Caki2 (cell line): Measurements from ENCODE around the gene SPARC. TPM values are rescaled to one million over a fixed set of nuclear protein-coding genes. Genes with fewer than 3 reads are reported as not detected.
"Not testable (repeated sequence)": the region's sequence is repeated elsewhere in the genome, so short reads cannot be mapped to it uniquely, and the experiment has no call there.

Experiments
- DNase-seq: peaks from one replicate; pipeline ENCODE4 v3.0.0-alpha.2; 2015; ENCODE audit warnings: low read depth
- in situ Hi-C: cut with HindIII; loops from 2 replicates; pipeline ENCODE4 v1.10.0; 2016; ENCODE audit warnings: low sequenced_read_pairs, low pct_unique_long_range_greater_than_20kb, mixed read lengths
- total RNA-seq: library from RNA; depleted of rRNA; stranded (reverse); fragments of >200 nt; shearing (Covaris generic); gene quantifications from 2 replicates; pipeline ENCODE4 v1.2.3, GENCODE V29; 2014; ENCODE audit warnings: low replicate concordance

Gene SPARC
- total RNA-seq, 1 experiment from 2014 or later: 111 TPM

DNA sequence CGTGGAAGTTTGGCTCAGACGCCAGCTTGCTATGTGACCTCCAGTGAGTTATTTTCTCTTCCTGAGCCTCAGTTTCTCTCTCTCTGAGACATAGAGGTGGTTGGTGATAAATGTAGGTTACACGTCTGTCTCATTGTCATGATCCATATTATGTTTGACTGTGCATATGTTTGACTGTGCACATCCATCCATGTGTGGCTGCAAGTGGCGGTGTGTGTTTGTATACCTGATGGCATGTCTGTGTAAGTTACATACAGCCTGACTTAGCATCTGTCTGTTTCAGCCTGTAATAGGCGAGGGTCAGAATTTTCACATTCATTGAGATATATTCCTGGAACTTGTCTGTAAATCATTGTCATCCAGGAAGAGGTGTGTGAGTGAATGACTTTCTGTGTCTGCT, 3.3 kb downstream of the SPARC start:
- no peak for DNase-seq

GRCh38 chr5:151682751-151683331, 3.9 kb downstream of the SPARC start:
- no peak for DNase-seq
- in situ Hi-C loops: no loop called here

More for the DNA sequence above, 3.3 kb downstream of the SPARC start:
- in situ Hi-C loops: no loop called here

- no peak for DNase-seq
- in situ Hi-C loops: no loop called here
These were observed 4.5 kb downstream of the SPARC start for GRCh38 chr5:151682240-151682639.

DNA sequence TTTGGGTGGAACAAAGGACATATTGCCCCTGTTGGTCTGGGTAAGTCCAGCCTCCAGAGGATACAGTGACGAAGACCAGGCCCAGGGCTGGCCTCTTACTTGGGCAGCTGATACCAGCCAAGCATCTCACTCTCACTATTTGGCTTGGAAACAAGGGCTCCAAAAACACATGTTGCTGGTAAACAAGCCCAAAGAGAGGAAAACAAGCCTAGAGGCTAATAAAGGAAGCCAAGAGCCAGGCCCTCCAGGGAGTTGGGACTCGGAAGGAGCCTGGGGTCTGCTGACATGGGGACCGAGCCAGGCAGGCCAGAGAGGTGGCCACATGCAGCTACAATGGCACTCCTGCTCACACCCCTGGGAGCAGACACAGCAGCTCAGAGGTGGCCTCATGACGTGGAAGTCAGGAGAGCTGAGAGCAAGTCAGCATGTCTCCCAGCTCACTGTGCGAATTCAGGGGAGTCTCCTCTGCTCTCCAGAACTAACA, 5.7 kb downstream of the SPARC start:
- in situ Hi-C loops: no loop called here
- DNase-seq: no peak

DNA sequence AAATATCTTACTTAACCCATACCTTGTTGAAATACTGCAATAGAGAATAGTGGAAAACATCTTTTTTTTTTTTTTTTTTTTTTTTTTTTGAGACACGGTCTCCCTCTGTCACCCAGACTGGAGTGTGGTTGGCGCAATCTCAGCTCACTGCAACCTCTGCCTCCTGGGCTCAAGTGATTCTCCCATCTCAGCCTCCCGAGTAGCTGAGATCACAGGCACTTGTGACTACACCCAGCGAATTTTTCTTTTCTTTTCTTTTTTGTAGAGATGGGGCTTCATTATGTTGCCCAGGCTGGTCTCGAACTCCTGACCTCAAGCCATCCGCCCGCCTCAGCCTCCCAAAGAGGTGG, 6.6 kb downstream of the SPARC start:
- DNase-seq, in situ Hi-C loops: not testable (repeated sequence)

- in situ Hi-C loops: no loop called here
- DNase-seq: no peak
These were observed 7.1 kb downstream of the SPARC start for GRCh38 chr5:151679421-151680155.

DNA sequence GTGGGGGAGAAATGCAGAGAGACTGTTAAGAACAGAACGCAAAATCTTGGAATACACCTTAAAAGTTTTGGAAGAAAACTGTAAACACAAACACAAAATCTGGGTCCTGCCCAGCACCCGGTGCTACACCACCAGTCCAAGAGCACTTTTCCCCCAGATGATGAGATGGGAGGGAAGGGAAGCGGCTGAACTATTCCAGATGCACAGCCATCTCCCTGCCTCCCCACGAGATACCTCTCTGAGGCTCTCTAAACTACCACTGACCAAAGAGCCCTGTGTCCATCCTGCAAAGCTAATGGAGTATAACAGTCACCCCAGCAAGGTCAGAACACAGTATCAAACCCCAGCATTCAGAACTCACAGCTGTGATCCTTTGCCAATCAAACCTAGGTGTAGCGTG, 8.0 kb downstream of the SPARC start:
- in situ Hi-C loops: no loop called here
- DNase-seq: no peak

- in situ Hi-C loops: no loop called here
- DNase-seq: no peak
These were observed 8.8 kb downstream of the SPARC start for GRCh38 chr5:151677776-151678545.

DNA sequence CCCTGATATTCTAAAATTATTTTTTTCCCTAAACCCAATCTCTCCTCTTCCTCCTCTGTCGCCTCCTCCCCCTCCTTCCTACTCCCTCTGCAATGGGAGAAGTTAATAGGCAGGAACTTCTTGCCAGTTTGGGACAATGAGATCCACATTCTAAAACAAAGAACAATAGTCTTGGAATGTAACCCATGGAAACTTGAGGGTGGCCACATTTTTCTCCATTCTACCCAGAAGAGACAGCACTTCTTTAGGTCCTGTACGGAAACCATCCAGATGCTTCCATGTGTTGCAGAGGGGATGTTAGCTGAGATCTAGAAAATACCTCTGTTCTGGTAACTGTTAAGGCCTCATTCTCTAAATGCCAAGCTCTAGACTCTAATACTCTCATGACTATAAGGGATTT, 10.0 kb downstream of the SPARC start:
- in situ Hi-C loops: no loop called here
- no peak for DNase-seq

- no peak for DNase-seq
These were observed 10.4 kb downstream of the SPARC start for GRCh38 chr5:151676314-151676712.

GRCh38 chr5:151675611-151676313, 11.0 kb downstream of the SPARC start:
- DNase-seq: no peak
- in situ Hi-C loops: no loop called here

More at GRCh38 chr5:151676314-151676712, 10.4 kb downstream of the SPARC start:
- in situ Hi-C loops: no loop called here

- DNase-seq: no peak
- in situ Hi-C loops: no loop called here
These were observed 11.8 kb downstream of the SPARC start for GRCh38 chr5:151674626-151675610.

GRCh38 chr5:151673421-151673820, 13.3 kb downstream of the SPARC start:
- no peak for DNase-seq
- in situ Hi-C loops: no loop called here

DNA sequence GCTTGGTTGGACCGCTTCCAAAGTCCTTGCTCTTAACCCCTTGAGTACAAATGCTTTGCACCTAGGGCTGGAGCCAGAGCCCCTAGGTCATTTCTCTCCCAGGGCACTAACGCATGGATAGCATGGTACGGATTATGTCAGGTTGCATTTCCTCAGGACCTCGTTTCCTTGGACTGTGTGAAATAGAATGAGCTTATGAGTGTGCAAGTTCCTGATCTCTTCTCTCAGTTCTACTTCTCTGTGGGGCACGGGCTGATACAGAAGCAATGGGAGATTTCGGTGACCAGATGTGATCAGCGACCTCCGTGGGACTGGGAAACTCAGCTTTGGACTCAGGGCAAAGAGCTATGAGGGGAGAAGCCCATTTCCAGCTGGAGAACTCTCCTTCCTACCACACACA, 14.2 kb downstream of the SPARC start:
- no peak for DNase-seq
- in situ Hi-C loops: no loop called here

DNA sequence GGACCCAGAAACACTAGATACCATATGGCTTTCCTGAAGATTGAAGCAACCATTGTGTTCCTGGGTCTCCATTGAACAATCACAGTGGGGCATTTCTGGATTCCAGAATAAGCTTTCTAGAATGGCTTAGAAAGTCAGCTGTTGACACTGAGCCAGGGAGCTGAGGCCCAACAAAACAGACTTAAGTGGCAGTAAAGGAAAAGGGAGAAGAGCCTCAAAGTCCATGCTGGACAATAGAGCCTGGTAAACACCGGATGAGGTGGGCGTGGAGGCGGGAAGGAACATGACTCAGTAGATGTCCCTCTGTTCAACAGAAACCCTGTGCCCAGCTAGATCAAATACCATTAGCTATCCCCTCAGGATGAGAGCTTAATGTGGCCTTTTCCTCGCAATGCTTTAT, 14.8 kb downstream of the SPARC start:
- DNase-seq: no peak
- in situ Hi-C loops: no loop called here

DNA sequence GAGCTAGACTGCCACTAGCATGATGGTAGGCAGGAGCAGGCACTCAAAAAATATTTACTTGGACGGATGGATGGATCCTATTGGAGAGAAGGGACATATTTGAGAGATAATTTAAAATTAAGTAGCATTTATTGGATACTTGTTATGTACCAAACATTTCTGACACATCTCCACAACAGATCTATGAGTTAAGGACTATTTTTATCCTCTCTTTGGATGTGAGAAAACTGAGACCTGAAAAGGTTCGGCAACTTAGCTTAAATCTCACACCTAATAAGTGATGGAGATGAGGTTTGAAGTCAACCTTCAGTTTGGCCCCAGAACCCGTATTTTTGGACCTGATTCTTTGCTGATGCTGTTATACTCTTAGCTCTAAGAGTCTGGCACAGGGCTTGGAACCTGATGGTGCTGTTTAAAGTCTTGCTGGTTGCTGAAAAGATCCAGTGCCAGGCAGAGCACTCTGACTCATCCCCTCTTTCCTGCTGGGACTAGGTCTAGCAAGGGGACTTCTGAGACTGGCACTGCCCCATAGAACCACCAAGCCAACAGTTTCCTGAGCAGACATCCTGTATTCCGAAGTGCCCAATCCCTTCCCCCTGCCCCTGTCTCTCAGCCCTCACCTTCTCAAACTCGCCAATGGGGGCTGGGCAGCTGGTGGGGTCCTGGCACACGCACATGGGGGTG, 15.6 kb downstream of the SPARC start:
- DNase-seq: no peak
- in situ Hi-C loops: no loop called here

GRCh38 chr5:151670083-151670686, 16.5 kb downstream of the SPARC start:
- no peak for DNase-seq
- in situ Hi-C loops: no loop called here
